GM12891 (cell line): ENCODE results near the gene PCDHGB2.

Experiments used
- POLR2A ChIP-seq: IDR thresholded peaks from 2 replicates; pipeline ENCODE4 v1.6.1; 2011; ENCODE audit warnings: low read depth, low read length, control low read depth
- POLR2AphosphoS5 ChIP-seq: IDR thresholded peaks from 2 replicates; pipeline ENCODE4 v1.6.1; 2011; ENCODE audit warnings: low read depth, low read length, control low read depth
- SPI1 ChIP-seq: IDR thresholded peaks from 2 replicates; pipeline ENCODE4 v1.6.1; 2011; ENCODE audit warnings: low read depth, low read length, control low read depth
- TAF1 ChIP-seq: IDR thresholded peaks from 2 replicates; pipeline ENCODE4 v1.6.1; 2011; ENCODE audit warnings: low read depth, low read length, control low read depth

DNA sequence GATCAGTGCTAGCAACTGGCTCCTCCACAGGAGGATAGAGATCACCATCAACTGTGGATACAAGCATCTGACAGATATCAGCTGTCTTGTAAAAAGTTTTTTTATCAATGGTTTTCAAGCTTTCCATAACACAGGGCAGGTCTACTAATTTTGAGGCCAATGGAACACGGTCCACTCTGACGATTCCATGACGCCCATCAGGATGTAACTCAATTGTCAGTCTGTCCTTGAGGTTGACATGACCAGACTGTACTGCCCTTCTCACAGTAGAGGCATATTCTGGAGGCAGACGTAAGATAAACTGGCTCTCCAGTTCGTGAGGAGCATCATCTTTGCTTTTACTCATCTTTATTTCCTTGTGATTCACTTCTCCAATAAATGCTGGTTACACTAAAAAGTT, 40.1 kb upstream of the PCDHGB2 start:
- no peak for TF ChIP-seq TAF1
- TF ChIP-seq POLR2AphosphoS5 = no peak
- TF ChIP-seq POLR2A = no peak
- no peak for TF ChIP-seq SPI1
